Measurements from ENCODE around the gene CD1B. TPM values are rescaled to one million over a fixed set of nuclear protein-coding genes. Genes with fewer than 3 reads are reported as not detected.

The CD1B gene
- total RNA-seq, 1 experiment from 2014 or later = not detected

DNA sequence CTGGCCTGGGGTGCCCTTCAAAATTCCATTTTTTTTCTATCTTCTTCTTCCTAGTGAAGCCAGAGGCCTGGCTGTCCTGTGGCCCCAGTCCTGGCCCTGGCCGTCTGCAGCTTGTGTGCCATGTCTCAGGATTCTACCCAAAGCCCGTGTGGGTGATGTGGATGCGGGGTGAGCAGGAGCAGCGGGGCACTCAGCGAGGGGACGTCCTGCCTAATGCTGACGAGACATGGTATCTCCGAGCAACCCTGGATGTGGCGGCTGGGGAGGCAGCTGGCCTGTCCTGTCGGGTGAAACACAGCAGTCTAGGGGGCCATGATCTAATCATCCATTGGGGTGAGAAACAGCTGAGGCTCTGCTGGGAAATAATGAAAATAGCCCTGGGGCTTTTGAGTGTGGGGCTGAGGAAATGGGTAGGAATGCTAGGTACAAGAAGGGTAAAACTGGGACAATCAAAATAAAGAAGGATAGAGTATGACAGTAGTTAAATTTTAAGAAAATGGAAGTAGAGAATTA is 24.5 kb upstream of the CD1B start:
- H3K36me3 ChIP-seq (ENCODE audit: control insufficient read depth, insufficient read depth, low read length) = no peaks in the 10 kb centered on the region
- ChIA-PET CTCF (no interaction called here), POLR2A (no interaction called here)
- in situ Hi-C loops (cut with HindIII; ENCODE audit: low pct_unique_long_range_greater_than_20kb, low sequenced_read_pairs) = no loop called here
- no TSS peak for BruUV-seq (replicated peaks)
- no peak for DNase-seq (ENCODE audit: low read depth, low spot score)
- H3K9me3 ChIP-seq (ENCODE audit: control insufficient read depth, insufficient read depth, low read depth, low read length) = no peaks in the 10 kb centered on the region
- intact Hi-C loops (cut with micrococcal nuclease; ENCODE audit: unreplicated experiment) = no loop called here
- H3K27me3 ChIP-seq (ENCODE audit: control insufficient read depth, insufficient read depth, low read length) = no peaks in the 10 kb centered on the region
- ATAC-seq = no peak
- TF ChIP-seq TCF7L2 (IDR thresholded peaks at IDR 0.05; ENCODE audit: low read depth, low read length) = no peak
- no peak for TF ChIP-seq POLR2AphosphoS5 (IDR thresholded peaks at IDR 0.05; ENCODE audit: low read depth, low read length)
- TF ChIP-seq, protein P1, sequence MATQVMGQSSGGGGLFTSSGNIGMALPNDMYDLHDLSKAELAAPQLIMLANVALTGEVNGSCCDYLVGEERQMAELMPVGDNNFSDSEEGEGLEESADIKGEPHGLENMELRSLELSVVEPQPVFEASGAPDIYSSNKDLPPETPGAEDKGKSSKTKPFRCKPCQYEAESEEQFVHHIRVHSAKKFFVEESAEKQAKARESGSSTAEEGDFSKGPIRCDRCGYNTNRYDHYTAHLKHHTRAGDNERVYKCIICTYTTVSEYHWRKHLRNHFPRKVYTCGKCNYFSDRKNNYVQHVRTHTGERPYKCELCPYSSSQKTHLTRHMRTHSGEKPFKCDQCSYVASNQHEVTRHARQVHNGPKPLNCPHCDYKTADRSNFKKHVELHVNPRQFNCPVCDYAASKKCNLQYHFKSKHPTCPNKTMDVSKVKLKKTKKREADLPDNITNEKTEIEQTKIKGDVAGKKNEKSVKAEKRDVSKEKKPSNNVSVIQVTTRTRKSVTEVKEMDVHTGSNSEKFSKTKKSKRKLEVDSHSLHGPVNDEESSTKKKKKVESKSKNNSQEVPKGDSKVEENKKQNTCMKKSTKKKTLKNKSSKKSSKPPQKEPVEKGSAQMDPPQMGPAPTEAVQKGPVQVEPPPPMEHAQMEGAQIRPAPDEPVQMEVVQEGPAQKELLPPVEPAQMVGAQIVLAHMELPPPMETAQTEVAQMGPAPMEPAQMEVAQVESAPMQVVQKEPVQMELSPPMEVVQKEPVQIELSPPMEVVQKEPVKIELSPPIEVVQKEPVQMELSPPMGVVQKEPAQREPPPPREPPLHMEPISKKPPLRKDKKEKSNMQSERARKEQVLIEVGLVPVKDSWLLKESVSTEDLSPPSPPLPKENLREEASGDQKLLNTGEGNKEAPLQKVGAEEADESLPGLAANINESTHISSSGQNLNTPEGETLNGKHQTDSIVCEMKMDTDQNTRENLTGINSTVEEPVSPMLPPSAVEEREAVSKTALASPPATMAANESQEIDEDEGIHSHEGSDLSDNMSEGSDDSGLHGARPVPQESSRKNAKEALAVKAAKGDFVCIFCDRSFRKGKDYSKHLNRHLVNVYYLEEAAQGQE (IDR thresholded peaks at IDR 0.05; ENCODE audit: insufficient read depth in 1 of 2, low read depth in 2 of 2, low read length in 1 of 2) = no peak
- no peak for TF ChIP-seq CTCF (IDR thresholded peaks at IDR 0.05)
- no peak for TF ChIP-seq SIN3A (IDR thresholded peaks at IDR 0.05; ENCODE audit: borderline replicate concordance, insufficient read depth, low read depth, low read length)
- H3K4me1 ChIP-seq (ENCODE audit: control insufficient read depth, insufficient read depth, low read length) = no peaks in the 10 kb centered on the region
- H3K27ac ChIP-seq (ENCODE audit: low read length) = no peak overlapping the region
- H3K4me3 ChIP-seq (ENCODE audit: low read depth in 2 of 2, low read length in 2 of 2) = no peak overlapping the region

- CTCF ChIA-PET = no interaction called here
- Histone ChIP-seq H3K36me3 (ENCODE audit: control insufficient read depth, insufficient read depth, low read length) (no peaks in the 10 kb centered on the region), H3K4me3 (ENCODE audit: low read depth in 2 of 2, low read length in 2 of 2) (no peak overlapping the region), H3K27me3 (ENCODE audit: control insufficient read depth, insufficient read depth, low read length) (no peaks in the 10 kb centered on the region), H3K4me1 (ENCODE audit: control insufficient read depth, insufficient read depth, low read length) (no peaks in the 10 kb centered on the region), H3K27ac (ENCODE audit: low read length) (no peak overlapping the region), H3K9me3 (ENCODE audit: control insufficient read depth, insufficient read depth, low read depth, low read length) (no peaks in the 10 kb centered on the region)
- POLR2A ChIA-PET = no interaction called here
- no TSS peak for BruUV-seq (replicated peaks)
- in situ Hi-C loops (cut with HindIII; ENCODE audit: low pct_unique_long_range_greater_than_20kb, low sequenced_read_pairs) = no loop called here
- intact Hi-C loops (cut with micrococcal nuclease; ENCODE audit: unreplicated experiment) = no loop called here
- ATAC-seq (no peak), DNase-seq (ENCODE audit: low read depth, low spot score) (no peak)
- TF ChIP-seq POLR2AphosphoS5 (IDR thresholded peaks at IDR 0.05; ENCODE audit: low read depth, low read length) (no peak), CTCF (IDR thresholded peaks at IDR 0.05) (no peak), SIN3A (IDR thresholded peaks at IDR 0.05; ENCODE audit: borderline replicate concordance, insufficient read depth, low read depth, low read length) (no peak), TCF7L2 (IDR thresholded peaks at IDR 0.05; ENCODE audit: low read depth, low read length) (no peak)
- TF ChIP-seq, protein P1 (IDR thresholded peaks at IDR 0.05; ENCODE audit: insufficient read depth in 1 of 2, low read depth in 2 of 2, low read length in 1 of 2) = no peak
Observed at GRCh38 chr1:158354255-158354654, 22.9 kb upstream of the CD1B start.

Data from Panc1 (cell line).